ENCODE data around the gene TRPV4.

Gene TRPV4

DNA sequence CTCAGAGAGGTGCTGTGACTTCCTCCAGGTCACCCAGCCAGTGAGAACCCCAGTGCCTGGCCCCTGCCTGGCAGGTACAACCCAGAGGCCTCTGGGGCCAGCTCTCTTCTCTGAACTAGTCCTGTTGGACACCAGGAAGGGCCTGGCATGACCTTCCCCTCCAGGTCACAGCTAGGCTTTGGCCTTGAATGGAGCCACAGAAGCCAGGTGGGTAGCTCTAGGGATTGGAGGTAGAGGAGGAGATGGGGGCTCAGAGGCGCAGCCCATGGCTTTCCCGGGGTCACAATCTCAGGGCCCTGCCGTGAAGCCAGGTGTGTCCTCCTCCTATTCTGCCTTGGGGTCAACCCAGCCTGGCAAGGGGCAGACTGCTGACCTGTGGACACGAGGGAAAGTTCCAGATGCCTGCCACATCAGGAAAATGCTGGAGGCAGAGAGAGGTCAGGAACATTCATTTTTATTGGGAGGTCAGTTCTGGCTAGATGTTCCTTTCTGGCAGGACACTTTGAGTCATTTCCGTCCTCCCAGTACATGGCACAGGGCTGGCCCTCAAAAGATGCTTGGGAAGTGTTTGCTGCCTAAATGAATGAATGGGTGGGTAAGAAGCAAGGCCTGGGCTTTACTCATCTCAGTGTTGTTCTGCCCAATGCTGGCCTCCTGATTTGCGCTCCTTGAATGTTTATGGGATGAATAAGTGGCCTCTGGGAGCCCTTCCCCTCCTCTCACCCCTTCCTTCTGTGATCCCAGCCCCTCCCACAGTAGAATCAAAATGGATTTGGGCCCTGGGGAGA lies 94.1 kb downstream of the TRPV4 start:
- DNase-seq: no peak

DNA sequence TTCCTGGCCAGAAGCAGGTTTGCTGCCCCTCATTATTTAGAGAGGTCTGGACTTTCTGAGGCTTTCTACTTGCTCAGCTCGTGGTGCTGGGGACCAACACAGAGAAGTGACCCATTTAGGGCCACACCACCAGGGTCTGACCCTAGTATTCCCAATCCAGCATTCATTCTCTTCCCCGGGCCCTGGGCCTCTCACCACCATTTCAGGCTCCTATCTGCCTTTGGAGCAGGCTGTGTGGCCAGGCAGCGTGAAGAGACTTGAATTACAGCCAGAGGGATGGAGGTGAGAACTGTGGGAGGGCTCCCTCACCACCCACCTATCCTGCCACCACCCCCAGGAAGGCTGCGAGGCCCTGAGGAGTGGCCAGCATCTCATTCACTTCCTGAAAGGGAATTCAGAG lies 95.0 kb downstream of the TRPV4 start:
- no peak for DNase-seq

DNA sequence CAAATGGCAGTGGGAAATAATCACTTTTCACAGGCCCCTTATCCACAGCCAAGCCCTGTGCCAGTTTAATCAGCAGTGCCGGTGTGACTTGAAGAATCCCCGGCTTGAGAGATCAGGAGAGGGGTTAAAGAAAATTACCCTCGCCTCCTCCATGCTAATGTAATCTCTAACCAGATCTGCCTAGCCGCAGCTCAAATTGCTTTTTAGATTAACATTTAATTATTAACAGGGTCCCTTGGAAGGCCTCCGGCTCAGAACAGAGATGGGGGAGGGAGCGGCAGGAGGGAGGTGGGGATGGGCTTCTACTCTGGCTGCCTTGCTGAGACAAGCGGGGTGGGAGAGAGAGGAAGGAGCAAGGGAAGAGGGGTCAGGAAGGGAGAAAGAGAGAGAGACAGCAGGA lies 95.6 kb downstream of the TRPV4 start:
- no peak for DNase-seq

DNA sequence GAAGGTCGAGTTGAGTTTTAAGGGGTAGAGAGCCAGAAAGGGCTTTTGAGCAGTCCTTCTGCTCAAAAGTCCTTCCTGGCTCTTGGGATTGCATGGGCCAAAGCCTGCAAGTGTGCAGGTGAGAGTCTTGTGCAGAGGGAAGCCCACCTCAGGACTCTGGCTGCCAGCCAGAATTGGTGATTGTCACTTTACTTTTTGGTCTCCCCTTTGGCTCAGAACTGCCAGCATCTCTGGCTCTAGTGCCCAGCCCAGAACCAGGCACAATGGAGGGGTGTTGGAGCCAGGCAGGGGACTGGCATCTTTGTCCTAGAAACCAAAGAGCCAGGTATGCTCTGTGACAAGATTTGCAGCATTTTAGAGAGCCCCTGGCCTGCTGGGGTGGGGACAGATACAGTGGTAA lies 96.1 kb downstream of the TRPV4 start:
- no peak for DNase-seq

DNA sequence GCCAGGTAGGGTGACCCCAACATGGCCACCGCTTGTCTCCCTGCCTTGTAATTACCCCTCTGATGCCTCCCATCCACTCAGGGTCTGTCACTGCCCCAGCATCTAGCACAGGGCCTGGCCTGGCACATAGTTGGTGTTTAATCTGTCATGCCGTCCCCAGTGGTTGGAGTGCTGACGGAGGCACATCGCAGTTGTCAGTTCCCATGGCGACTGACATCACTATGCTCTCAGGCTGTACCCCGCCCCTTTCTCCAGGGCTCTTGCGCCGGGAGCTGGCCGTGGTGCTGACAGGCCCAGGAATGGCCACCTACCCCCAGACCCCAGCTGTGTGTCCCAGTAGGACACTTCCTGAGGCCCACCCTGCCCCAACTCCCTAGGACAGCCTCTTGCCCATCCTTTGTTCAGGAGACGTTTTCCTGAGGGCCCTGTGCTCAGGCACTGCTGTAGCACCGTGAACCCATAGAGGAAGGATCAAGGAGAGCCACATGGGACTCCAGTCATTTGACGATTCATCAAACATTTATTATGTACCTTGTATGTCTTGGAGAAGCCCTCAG lies 96.6 kb downstream of the TRPV4 start:
- no peak for DNase-seq

DNA sequence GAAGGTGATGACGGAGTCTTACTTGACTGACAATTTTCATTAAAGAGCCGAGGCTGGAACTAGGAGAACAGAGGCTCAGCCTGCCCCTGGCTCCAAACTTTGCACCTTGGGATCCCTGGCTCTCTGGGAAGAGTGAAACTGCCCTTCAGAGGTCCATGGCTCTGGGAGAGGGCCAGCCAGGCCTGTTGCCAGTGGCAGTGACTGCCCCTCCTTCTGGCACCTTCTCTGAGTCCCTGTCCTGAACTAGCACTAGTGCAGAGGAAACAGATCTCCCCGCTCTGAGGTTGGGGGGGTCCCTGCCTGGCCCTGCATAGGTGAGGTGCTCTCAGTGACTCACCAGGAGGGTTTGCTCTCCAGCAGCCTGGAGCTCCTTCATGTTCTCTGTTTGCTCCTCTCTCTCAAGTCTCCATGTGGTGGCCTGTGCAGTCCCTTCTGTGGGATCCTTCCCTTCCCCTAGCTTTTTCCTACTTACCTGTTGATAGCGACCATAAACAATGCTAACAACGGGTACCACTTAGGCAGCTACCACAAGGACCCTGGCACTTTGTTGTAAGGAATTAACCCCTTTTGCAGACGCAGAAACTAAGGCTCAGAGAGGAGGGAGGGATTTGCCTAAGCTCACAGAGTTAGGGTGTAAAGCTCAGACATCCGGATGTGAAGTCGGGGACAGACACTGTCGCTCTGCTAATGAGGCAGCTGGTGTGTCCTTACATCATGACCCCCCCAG lies 97.2 kb downstream of the TRPV4 start:
- no peak for DNase-seq

DNA sequence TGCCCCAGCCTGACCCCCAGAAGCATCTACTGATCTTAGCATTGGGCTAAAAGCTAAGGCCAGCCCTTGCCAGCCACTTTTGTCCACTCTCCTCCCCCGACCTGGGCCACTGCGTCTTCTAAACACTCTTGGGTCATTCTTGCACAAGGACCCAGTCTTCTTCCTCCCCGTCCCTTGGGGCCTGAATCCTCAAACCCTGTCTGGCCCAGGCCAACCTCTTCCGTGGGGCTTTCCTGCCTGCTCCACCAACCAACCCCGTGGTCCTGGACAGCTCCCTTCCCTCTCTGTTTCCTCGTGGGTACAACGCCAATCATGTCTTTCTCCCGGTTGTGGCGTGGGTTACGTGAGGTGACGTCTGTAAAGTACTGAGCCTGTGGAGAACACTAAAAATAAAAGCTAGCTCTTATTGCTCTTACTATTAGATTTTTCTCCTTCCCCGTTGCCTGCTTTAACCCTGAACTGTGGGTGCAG lies 98.1 kb downstream of the TRPV4 start:
- DNase-seq: no peak

DNA sequence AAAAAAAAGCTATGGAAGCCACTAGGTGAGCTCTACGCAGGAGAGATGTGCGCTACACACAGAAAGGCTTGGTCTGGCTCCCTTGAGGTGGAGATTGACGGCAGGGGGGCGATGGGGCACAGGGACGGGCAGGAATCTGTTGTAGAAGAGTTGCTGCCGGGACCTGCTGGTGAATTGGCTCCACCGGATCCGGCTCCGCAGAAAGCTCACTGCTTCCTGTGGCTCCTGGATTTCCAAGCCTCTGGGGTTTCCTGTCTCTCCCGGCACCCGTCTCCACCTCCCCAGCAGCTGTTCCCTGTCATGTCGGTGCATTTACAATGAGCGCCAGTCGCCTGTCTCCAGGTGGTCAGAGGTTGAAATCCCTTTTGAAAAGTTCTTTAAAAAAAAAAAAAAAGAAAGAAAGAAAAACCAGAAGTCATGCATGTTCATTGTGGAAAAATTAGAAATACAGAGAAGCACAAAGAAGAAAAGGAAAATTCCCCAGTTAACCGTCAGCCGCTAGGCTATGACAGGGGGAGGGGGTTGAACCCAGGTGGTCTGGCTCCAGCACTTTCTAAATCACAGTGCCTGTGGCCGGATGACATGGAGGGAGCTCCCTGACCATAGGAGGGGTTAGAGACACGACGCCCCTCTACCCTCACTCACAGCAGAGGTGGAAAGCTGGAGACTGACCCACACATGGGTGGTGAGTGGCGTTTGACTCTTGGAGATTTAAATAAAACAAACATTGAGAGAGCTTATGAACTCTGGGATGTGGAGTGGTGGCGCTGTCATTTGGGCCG lies 98.8 kb downstream of the TRPV4 start:
- no peak for DNase-seq

Data from SHP77 treated with DMSO at 0.1 percent for 48 hours (cell line).